ENCODE results near the gene NUP50. TPM values are rescaled to one million over a fixed set of nuclear protein-coding genes. Genes with fewer than 3 reads are reported as not detected.

Gene NUP50
- total and polyA plus RNA-seq, 4 donors = 15.2 to 80.1 (median 46.9) TPM

DNA sequence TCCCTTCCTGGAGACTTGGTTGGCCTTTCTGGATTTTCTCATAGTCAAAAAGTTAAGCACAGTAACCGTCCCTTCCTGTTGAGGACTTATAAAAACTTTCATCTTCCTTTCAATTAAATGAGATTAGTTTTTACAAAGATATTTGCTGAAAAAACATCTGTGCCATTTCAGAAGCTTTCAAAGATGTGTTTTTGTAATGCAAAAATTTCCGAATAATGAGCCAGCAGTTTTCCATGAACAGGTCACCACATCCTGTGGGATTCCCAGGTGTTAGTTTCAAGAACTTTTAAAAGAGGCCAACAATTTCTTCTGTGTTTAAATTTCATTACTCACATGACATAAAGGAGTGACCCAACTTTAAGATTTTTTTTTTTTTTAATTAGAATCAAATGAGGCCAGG, 18.0 kb downstream of the NUP50 start:
- Histone ChIP-seq H3K27ac (ENCODE audit: low read depth in 1 of 2, low read length in 1 of 2) (no peak overlapping the region), H3K9ac (ENCODE audit: insufficient read depth in 1 of 2, low read length in 2 of 2) (no peak overlapping the region), H3K4me1 (ENCODE audit: control insufficient read depth in 5 of 5, insufficient read depth in 5 of 5, low read length in 5 of 5) (peaks cover 0 to 1% (median 0%) of the 10 kb centered on the region in 5 donors), H3K9me3 (ENCODE audit: control insufficient read depth in 4 of 4, insufficient read depth in 3 of 4, low read length in 3 of 4) (no peaks in the 10 kb centered on the region), H3K4me3 (no peak overlapping the region), H3K27me3 (ENCODE audit: control insufficient read depth in 3 of 3, insufficient read depth in 3 of 3, low read length in 2 of 3) (no peaks in the 10 kb centered on the region), H3K36me3 (ENCODE audit: control insufficient read depth in 4 of 4, insufficient read depth in 4 of 4, low read length in 4 of 4) (peaks cover 23 to 52% (median 34%) of the 10 kb centered on the region in 4 donors)
- TF ChIP-seq, protein P1, sequence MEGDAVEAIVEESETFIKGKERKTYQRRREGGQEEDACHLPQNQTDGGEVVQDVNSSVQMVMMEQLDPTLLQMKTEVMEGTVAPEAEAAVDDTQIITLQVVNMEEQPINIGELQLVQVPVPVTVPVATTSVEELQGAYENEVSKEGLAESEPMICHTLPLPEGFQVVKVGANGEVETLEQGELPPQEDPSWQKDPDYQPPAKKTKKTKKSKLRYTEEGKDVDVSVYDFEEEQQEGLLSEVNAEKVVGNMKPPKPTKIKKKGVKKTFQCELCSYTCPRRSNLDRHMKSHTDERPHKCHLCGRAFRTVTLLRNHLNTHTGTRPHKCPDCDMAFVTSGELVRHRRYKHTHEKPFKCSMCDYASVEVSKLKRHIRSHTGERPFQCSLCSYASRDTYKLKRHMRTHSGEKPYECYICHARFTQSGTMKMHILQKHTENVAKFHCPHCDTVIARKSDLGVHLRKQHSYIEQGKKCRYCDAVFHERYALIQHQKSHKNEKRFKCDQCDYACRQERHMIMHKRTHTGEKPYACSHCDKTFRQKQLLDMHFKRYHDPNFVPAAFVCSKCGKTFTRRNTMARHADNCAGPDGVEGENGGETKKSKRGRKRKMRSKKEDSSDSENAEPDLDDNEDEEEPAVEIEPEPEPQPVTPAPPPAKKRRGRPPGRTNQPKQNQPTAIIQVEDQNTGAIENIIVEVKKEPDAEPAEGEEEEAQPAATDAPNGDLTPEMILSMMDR (IDR thresholded peaks at IDR 0.05; ENCODE audit: control extremely low read depth, extremely low read depth) = no peak
- no peak for DNase-seq
- no peak for ATAC-seq (ENCODE audit: insufficient read depth, low FRiP score)
- 94 to 97% methylated on average over 2 of the region's 2 CpGs for WGBS, 2 donors

DNA sequence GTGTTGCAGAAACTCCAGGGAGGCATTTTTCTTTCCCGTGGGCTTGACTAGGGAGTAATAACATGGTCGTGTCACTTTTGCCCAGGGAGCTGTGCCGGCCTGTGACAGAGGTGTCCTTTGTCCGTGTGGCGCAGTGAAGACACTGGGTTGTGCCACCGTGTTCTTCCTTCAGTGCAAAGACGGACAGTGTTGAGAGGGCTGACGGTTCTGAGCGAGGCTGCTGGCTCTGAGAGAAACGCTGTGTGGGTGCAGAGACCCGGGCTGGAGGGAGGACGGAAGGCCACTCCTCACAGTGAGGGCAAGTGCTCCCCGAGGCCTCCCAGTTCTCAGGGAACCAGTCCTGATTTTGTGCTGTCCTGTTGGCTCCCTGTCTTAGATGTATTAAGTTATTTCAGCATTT, 20.2 kb downstream of the NUP50 start:
- Histone ChIP-seq H3K9ac (ENCODE audit: insufficient read depth in 1 of 2, low read length in 2 of 2) (no peak overlapping the region), H3K9me3 (ENCODE audit: control insufficient read depth in 4 of 4, insufficient read depth in 3 of 4, low read length in 3 of 4) (no peaks in the 10 kb centered on the region), H3K4me3 (no peak overlapping the region), H3K27me3 (ENCODE audit: control insufficient read depth in 3 of 3, insufficient read depth in 3 of 3, low read length in 2 of 3) (no peaks in the 10 kb centered on the region), H3K4me1 (ENCODE audit: control insufficient read depth in 5 of 5, insufficient read depth in 5 of 5, low read length in 5 of 5) (peaks cover 0 to 1% (median 0%) of the 10 kb centered on the region in 5 donors), H3K36me3 (ENCODE audit: control insufficient read depth in 4 of 4, insufficient read depth in 4 of 4, low read length in 4 of 4) (peaks cover 23 to 44% (median 31%) of the 10 kb centered on the region in 4 donors), H3K27ac (ENCODE audit: low read depth in 1 of 2, low read length in 1 of 2) (no peak overlapping the region)
- ATAC-seq (ENCODE audit: insufficient read depth, low FRiP score) = no peak
- WGBS, 2 donors = 94% methylated on average over 13 of the region's 13 CpGs
- TF ChIP-seq, protein P1 (IDR thresholded peaks at IDR 0.05; ENCODE audit: control extremely low read depth, extremely low read depth) = no peak
- DNase-seq = no peak

DNA sequence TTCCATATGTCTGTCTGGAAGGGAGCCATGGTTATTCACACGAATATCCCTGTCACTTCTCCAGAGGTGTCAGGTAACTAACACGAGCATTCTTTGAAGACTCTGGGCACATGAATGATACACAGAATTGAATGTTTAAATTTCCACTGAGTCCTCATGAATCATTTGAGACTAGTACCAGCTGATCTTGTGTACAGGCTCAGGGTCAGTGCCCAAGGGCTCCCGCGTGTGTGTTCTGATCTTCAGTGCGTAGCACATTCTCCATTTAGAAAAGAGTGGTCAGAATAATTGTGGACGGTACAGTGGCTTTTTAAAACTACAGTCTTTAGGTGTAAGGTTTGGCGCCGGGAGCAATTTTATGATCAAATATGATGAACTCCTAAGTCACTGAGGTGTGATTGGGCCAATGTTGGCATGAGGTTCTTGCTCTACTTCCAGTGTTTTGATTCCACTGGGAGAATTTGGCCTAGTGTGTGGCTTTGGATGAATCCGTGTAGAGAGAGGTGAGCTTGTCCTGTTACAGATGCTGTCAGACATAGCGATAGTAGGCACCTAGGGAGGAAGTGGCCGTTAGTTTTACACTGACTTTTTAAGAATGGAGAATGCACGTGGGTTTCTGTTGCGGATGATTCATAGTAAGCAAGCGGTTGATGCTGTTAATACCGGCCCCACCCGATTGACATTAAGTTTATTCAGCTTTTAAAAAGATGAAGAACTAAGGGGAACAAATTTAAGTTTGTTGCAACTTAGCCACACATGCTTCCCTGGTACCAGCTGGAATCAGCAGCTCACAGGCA, 22.2 kb downstream of the NUP50 start:
- peaks cover 20 to 28% (median 25%) of the 10 kb centered on the region in 4 donors for H3K36me3 ChIP-seq (ENCODE audit: control insufficient read depth in 4 of 4, insufficient read depth in 4 of 4, low read length in 4 of 4)
- H3K4me1 ChIP-seq (ENCODE audit: control insufficient read depth in 5 of 5, insufficient read depth in 5 of 5, low read length in 5 of 5) = peaks cover 0 to 12% (median 3%) of the 10 kb centered on the region in 5 donors
- TF ChIP-seq, protein P1 (IDR thresholded peaks at IDR 0.05; ENCODE audit: control extremely low read depth, extremely low read depth) = no peak
- no peak overlapping the region for H3K9ac ChIP-seq (ENCODE audit: insufficient read depth in 1 of 2, low read length in 2 of 2)
- WGBS, 2 donors = 82 to 86% methylated on average over 16 of the region's 16 CpGs
- no peaks in the 10 kb centered on the region for H3K9me3 ChIP-seq (ENCODE audit: control insufficient read depth in 4 of 4, insufficient read depth in 3 of 4, low read length in 3 of 4)
- no peaks in the 10 kb centered on the region for H3K27me3 ChIP-seq (ENCODE audit: control insufficient read depth in 3 of 3, insufficient read depth in 3 of 3, low read length in 2 of 3)
- no peak for DNase-seq
- H3K27ac ChIP-seq (ENCODE audit: low read depth in 1 of 2, low read length in 1 of 2) = no peak overlapping the region
- no peak overlapping the region for H3K4me3 ChIP-seq
- no peak for ATAC-seq (ENCODE audit: insufficient read depth, low FRiP score)
